HL-60/S4 treated with retinoic acid at 250 ng/mL for 4 days and 3 days (cell line): ENCODE results near the gene PRCP.
"Not testable (repeated sequence)": the region's sequence is repeated elsewhere in the genome, so short reads cannot be mapped to it uniquely, and the experiment has no call there.

ENCODE experiments used
- in situ Hi-C: fragments of 300-500 bp; cut with MboI; formaldehyde crosslinking; loops from 2 replicates; pipeline ENCODE4 v1.7.0; 2022; ENCODE audit warnings: low sequenced_read_pairs

PRCP gene

GRCh38 chr11:82900277-82901164 is at the start of gene PRCP:
TSS of gene PRCP (minus strand) at chr11:82900430. CDS start at chr11:82900402, 28 bp downstream.
- in situ Hi-C loops: no loop called here

- in situ Hi-C loops: no loop called here
Observed at GRCh38 chr11:82949352-82949751, 49.1 kb upstream of the PRCP start.

- in situ Hi-C loops: no loop called here
Observed at GRCh38 chr11:82945682-82946081, 45.5 kb upstream of the PRCP start.

- in situ Hi-C loops: not testable (repeated sequence)
Observed at GRCh38 chr11:82945041-82945440, 44.8 kb upstream of the PRCP start.

GRCh38 chr11:82944198-82944597 is 44.0 kb upstream of the PRCP start:
- in situ Hi-C loops: no loop called here

GRCh38 chr11:82943430-82943829 is 43.2 kb upstream of the PRCP start:
- in situ Hi-C loops: not testable (repeated sequence)

- in situ Hi-C loops: no loop called here
Observed at GRCh38 chr11:82942376-82942775, 42.1 kb upstream of the PRCP start.

- in situ Hi-C loops: no loop called here
Observed at GRCh38 chr11:82939456-82939855, 39.2 kb upstream of the PRCP start.

- in situ Hi-C loops: no loop called here
Observed at GRCh38 chr11:82937554-82937953, 37.3 kb upstream of the PRCP start.

- in situ Hi-C loops: no loop called here
Observed at GRCh38 chr11:82936261-82936660, 36.0 kb upstream of the PRCP start.

GRCh38 chr11:82932564-82932963 is 32.3 kb upstream of the PRCP start:
- in situ Hi-C loops: no loop called here

- in situ Hi-C loops: no loop called here
Observed at GRCh38 chr11:82930734-82931133, 30.5 kb upstream of the PRCP start.

- in situ Hi-C loops: no loop called here
Observed at GRCh38 chr11:82930229-82930628, 30.0 kb upstream of the PRCP start.

GRCh38 chr11:82929121-82929520 is 28.9 kb upstream of the PRCP start:
- in situ Hi-C loops: no loop called here

GRCh38 chr11:82927264-82927880 is 27.1 kb upstream of the PRCP start:
- in situ Hi-C loops: no loop called here

- in situ Hi-C loops: no loop called here
Observed at GRCh38 chr11:82924522-82925224, 24.4 kb upstream of the PRCP start.

GRCh38 chr11:82922396-82923173 is 22.4 kb upstream of the PRCP start:
- in situ Hi-C loops: not testable (repeated sequence)

- in situ Hi-C loops: not testable (repeated sequence)
Observed at GRCh38 chr11:82920227-82920626, 20.0 kb upstream of the PRCP start.

- in situ Hi-C loops: not testable (repeated sequence)
Observed at GRCh38 chr11:82919786-82920185, 19.6 kb upstream of the PRCP start.

- in situ Hi-C loops: no loop called here
Observed at GRCh38 chr11:82909015-82909640, 8.9 kb upstream of the PRCP start.
